ENCODE data around the gene STK32A. TPM values are rescaled to one million over a fixed set of nuclear protein-coding genes. Genes with fewer than 3 reads are reported as not detected.

STK32A gene
- polyA plus RNA-seq, 1 donor (not counting 4 experiments of a cell fraction or from before 2014, with no cell fraction given), result 0.01 TPM

DNA sequence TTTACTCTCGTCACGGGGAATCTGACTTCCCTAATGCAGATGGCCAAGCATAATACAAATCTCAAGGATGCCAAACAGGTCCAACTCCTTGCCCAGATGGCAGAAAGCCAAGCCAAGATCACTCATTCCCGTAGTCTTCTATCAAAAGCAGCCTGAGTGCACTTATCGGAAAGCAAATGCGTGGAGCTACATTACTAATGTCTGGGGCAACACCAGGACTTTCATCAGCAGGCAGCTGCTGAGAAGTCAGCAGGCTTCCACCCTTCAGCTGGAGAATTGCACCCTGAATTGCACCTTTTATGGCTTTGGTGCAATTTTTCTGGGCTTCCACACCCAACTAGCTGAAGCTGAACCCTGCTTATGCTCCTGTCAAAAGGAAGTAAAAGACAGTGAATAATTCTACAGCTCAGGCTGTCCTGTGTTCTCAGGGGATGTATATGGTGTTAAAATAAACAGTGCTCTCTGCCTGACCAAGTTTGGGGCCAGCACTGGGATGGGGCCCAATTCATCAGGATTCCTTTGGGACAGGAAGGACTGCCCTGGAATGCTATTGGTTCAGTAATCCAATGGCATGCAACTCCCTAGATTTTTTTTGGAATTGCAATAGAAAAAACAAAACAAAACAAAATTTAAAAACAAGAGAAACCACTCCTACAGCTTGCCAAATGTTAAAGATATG lies 182.4 kb downstream of the STK32A start:
- Histone ChIP-seq H3K79me2 (ENCODE audit: control insufficient read depth, insufficient read depth, low read length) (no peaks in the 10 kb centered on the region), H3K4me3 (ENCODE audit: control insufficient read depth in 2 of 3, extremely low read depth in 1 of 3, insufficient read depth in 2 of 3, low read depth in 1 of 3, low read length in 3 of 3) (no peak overlapping the region), H2AFZ (ENCODE audit: control insufficient read depth, low read length) (no peak overlapping the region), H3K36me3 (ENCODE audit: control insufficient read depth in 2 of 2, extremely low read depth in 1 of 2, insufficient read depth in 2 of 2, low read length in 2 of 2) (no peaks in the 10 kb centered on the region), H3K4me2 (ENCODE audit: control insufficient read depth, extremely low read depth, insufficient read depth, low read depth, low read length) (no peak overlapping the region), H3K9me3 (ENCODE audit: control insufficient read depth, low read depth, low read length) (no peaks in the 10 kb centered on the region), H3K27me3 (ENCODE audit: control insufficient read depth, extremely low read depth, insufficient read depth, low read length) (no peaks in the 10 kb centered on the region), H3K9me1 (ENCODE audit: control insufficient read depth, extremely low read depth, insufficient read depth, low read length) (no peaks in the 10 kb centered on the region), H3K9ac (ENCODE audit: control insufficient read depth, extremely low read depth, insufficient read depth, low read length) (no peak overlapping the region), H4K20me1 (ENCODE audit: control insufficient read depth, extremely low read depth, insufficient read depth, low read length) (no peaks in the 10 kb centered on the region), H3K4me1 (ENCODE audit: control insufficient read depth, extremely low read depth, insufficient read depth, low read length) (no peaks in the 10 kb centered on the region), H3K27ac (ENCODE audit: control insufficient read depth, insufficient read depth, low read length) (no peak overlapping the region)
- FAIRE-seq, result no peak
- DNase-seq (ENCODE audit: low read depth, low spot score), result no peak
- TF ChIP-seq EZH2 (IDR thresholded peaks at IDR 0.05; ENCODE audit: low read length), result no peak
- TF ChIP-seq, protein P1, sequence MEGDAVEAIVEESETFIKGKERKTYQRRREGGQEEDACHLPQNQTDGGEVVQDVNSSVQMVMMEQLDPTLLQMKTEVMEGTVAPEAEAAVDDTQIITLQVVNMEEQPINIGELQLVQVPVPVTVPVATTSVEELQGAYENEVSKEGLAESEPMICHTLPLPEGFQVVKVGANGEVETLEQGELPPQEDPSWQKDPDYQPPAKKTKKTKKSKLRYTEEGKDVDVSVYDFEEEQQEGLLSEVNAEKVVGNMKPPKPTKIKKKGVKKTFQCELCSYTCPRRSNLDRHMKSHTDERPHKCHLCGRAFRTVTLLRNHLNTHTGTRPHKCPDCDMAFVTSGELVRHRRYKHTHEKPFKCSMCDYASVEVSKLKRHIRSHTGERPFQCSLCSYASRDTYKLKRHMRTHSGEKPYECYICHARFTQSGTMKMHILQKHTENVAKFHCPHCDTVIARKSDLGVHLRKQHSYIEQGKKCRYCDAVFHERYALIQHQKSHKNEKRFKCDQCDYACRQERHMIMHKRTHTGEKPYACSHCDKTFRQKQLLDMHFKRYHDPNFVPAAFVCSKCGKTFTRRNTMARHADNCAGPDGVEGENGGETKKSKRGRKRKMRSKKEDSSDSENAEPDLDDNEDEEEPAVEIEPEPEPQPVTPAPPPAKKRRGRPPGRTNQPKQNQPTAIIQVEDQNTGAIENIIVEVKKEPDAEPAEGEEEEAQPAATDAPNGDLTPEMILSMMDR (optimal IDR thresholded peaks at IDR 0.05 in 1 of 3, IDR thresholded peaks at IDR 0.05 in 1 of 3, conservative IDR thresholded peaks at IDR 0.05 in 1 of 3; ENCODE audit: extremely low read depth in 1 of 3, insufficient read depth in 2 of 3, low read length in 3 of 3), result no peak
- dilution Hi-C loops (cut with MboI; ENCODE audit: extremely low pct_ligation_motif_present, low sequenced_read_pairs), result no loop called here

DNA sequence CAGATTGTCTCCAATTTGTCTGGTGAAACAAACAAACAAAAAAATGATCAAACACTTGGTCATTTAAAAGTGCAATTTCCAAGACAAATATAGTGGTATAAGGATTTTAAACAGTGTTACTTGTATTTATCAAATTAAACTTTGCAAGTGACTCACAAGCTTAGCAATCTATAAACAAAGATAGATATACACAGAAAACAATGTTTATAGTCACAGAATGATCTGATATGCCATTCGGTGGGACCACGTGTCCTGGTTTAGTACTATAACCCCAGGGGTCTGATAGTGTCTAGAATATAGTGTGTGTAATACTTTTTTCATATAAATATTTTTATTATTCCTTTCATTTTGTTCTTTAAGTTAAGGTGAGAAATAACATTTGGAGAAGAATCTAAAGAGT lies 183.8 kb downstream of the STK32A start:
- FAIRE-seq (no peak), DNase-seq (ENCODE audit: low read depth, low spot score) (no peak)
- Histone ChIP-seq H2AFZ (ENCODE audit: control insufficient read depth, low read length) (no peak overlapping the region), H3K9me1 (ENCODE audit: control insufficient read depth, extremely low read depth, insufficient read depth, low read length) (no peaks in the 10 kb centered on the region), H3K36me3 (ENCODE audit: control insufficient read depth in 2 of 2, extremely low read depth in 1 of 2, insufficient read depth in 2 of 2, low read length in 2 of 2) (no peaks in the 10 kb centered on the region), H3K9me3 (ENCODE audit: control insufficient read depth, low read depth, low read length) (no peaks in the 10 kb centered on the region), H3K79me2 (ENCODE audit: control insufficient read depth, insufficient read depth, low read length) (no peaks in the 10 kb centered on the region), H3K9ac (ENCODE audit: control insufficient read depth, extremely low read depth, insufficient read depth, low read length) (no peak overlapping the region), H4K20me1 (ENCODE audit: control insufficient read depth, extremely low read depth, insufficient read depth, low read length) (no peaks in the 10 kb centered on the region), H3K4me3 (ENCODE audit: control insufficient read depth in 2 of 3, extremely low read depth in 1 of 3, insufficient read depth in 2 of 3, low read depth in 1 of 3, low read length in 3 of 3) (no peak overlapping the region), H3K27ac (ENCODE audit: control insufficient read depth, insufficient read depth, low read length) (no peak overlapping the region), H3K4me1 (ENCODE audit: control insufficient read depth, extremely low read depth, insufficient read depth, low read length) (no peaks in the 10 kb centered on the region), H3K27me3 (ENCODE audit: control insufficient read depth, extremely low read depth, insufficient read depth, low read length) (no peaks in the 10 kb centered on the region), H3K4me2 (ENCODE audit: control insufficient read depth, extremely low read depth, insufficient read depth, low read depth, low read length) (no peak overlapping the region)
- dilution Hi-C loops (cut with MboI; ENCODE audit: extremely low pct_ligation_motif_present, low sequenced_read_pairs), result no loop called here
- TF ChIP-seq, protein P1 (optimal IDR thresholded peaks at IDR 0.05 in 1 of 3, IDR thresholded peaks at IDR 0.05 in 1 of 3, conservative IDR thresholded peaks at IDR 0.05 in 1 of 3; ENCODE audit: extremely low read depth in 1 of 3, insufficient read depth in 2 of 3, low read length in 3 of 3), result no peak
- no peak for TF ChIP-seq EZH2 (IDR thresholded peaks at IDR 0.05; ENCODE audit: low read length)

Data from keratinocyte (primary cell).